IPS-11a (cell line): ENCODE data around the gene EXOC5.
A peak's percentile ranks its signal among the peaks of the same experiment; 100 is the strongest.

ENCODE experiments used
- H3K4me3 ChIP-seq: one replicate; pipeline ENCODE4 v1.5.1; 2013; ENCODE audit warnings: low read depth, low read length, control low read depth

EXOC5 gene, protein sequence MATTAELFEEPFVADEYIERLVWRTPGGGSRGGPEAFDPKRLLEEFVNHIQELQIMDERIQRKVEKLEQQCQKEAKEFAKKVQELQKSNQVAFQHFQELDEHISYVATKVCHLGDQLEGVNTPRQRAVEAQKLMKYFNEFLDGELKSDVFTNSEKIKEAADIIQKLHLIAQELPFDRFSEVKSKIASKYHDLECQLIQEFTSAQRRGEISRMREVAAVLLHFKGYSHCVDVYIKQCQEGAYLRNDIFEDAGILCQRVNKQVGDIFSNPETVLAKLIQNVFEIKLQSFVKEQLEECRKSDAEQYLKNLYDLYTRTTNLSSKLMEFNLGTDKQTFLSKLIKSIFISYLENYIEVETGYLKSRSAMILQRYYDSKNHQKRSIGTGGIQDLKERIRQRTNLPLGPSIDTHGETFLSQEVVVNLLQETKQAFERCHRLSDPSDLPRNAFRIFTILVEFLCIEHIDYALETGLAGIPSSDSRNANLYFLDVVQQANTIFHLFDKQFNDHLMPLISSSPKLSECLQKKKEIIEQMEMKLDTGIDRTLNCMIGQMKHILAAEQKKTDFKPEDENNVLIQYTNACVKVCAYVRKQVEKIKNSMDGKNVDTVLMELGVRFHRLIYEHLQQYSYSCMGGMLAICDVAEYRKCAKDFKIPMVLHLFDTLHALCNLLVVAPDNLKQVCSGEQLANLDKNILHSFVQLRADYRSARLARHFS

DNA sequence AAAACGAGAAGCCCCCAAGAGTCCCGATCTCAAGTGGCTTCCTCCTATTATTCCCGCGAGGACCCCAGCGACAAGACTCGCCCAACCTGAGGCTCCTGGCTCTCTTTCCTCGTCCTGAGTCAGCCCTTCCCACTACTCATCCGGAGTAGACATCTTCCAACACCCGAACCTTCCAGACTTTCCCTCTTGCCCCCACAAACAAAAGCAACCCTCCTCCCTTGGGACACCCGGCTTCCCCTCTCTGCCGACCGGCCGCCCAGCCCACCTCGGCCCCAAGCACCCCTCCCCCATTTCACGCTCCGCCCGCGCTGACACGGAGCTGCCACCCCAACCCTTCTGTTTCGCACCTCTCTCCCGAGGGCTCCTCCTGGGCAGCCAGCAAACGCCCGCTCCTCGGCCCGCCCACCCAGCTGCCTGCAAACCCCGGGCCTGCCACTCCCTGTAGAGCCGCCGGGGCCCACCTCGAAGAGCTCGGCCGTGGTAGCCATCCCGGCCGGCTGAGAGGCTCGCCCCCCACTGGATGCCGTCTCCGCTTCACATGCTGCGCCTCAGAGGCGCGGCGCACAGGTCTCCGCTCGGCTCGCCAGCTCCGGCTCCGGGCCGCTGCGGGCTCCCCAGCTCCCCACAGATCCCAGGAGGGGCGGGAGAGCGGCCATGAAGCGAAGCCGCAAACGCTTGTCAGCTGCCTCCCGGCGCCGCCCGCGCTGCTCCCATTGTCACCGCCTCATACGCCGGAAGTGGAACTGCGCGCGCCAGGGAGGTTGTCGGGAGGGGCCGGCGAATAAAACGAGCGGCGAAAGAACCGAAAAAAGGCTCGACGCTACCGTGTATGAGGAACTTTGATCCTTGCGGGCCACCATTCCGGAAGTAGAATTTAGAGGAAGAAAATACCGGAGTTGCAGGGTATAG is at the start of gene EXOC5, which contains the start of gene AP5M1:
TSS of gene EXOC5 (minus strand) at position 745 of the 909 bp plus-strand sequence. CDS start at position 488, 257 bp downstream.
TSS of gene AP5M1 (plus strand) at position 811 of the 909 bp plus-strand sequence. CDS start 344 bp downstream, outside the sequence.
- peak within 1 kb of the TSS; percentile 79 for H3K4me3 ChIP-seq

- no peak overlapping the region for H3K4me3 ChIP-seq
These were observed 48.6 kb upstream of the EXOC5 start for GRCh38 chr14:57317248-57317833.

GRCh38 chr14:57314396-57315089 is 45.8 kb upstream of the EXOC5 start:
- H3K4me3 ChIP-seq, result no peak overlapping the region

DNA sequence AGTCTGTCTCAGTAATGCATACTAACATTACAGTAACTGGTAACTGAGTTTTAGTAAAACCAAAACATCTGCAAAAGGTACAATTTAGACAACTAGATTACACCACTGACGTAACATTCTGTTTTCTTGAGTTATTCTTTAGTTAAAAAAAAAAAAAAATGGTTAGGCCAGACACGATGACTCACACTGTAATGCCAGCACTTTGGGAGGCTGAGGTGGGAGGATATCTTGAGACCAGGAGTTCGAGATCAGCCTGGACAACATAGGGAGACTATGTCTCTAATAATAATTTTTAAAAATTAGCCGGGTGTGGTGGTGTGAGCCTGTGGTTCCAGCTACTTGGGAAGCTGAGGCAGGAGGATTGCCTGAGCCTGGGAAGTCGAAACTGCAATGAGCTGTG is 34.2 kb upstream of the EXOC5 start:
- H3K4me3 ChIP-seq, result no peak overlapping the region

- no peak overlapping the region for H3K4me3 ChIP-seq
These were observed 30.8 kb upstream of the EXOC5 start for GRCh38 chr14:57299511-57299910.

- no peak overlapping the region for H3K4me3 ChIP-seq
These were observed 29.1 kb upstream of the EXOC5 start for GRCh38 chr14:57297852-57298251.

DNA sequence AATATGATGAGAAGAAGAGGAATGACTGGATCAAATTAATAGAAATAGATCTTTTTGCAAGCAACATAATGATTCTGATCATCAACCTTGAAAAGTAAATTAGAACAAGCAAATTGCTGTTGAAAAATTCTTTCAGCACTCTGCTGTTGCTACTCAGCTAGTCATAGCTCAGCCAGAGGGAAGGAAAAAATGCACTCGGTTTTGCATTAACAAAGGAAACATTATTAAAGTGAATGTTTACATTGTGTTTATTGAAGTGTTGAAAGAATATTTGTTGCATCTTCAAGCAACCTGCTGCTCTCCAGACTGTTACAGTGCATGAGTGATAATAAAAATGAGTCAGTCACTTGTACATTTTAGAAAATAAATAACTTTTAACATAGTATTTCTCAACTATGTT is 26.5 kb upstream of the EXOC5 start:
- no peak overlapping the region for H3K4me3 ChIP-seq

DNA sequence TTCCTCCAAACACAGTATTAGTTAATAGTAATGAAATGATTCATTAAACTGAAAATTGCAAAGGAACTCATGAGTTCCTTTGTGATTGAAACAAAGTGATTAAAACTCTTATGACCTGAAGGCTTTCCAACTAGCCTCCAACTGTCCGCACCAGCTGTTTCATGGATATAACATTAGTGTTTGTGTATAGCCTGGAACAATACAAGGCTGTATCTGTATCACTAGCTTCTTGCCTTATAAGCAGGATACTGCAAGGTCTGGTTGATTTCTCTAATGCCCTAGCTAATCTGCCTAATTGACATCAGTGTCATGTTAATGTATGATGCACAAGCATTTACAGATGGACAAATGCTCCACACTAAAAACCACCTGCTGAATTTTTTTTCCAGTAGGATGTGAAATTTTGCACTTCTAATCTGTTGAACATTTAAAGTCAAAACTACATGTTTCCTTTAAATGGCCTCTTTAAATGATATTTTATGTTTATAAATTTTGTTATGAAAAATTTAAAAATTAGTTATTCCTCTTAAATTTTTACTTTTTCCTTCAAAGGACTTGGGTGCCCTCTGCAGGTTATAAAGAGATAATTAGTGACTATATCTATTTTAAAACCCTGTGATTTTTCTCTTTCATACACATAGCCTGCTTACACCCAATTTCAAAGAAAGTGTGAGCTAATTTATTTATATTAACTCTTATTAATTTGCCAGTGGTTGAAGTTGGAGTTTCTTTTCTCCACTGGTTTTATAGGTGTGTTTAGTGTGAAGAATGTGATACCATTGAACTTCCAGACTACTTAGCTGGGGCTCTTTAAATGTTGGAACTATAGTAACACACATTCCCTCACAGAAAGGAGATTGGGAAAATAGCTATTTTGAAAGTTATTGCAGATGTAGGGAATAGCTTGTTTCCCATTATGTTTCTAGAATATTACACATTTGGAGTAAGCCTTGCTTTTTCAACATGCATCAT is 25.4 kb upstream of the EXOC5 start:
- no peak overlapping the region for H3K4me3 ChIP-seq

DNA sequence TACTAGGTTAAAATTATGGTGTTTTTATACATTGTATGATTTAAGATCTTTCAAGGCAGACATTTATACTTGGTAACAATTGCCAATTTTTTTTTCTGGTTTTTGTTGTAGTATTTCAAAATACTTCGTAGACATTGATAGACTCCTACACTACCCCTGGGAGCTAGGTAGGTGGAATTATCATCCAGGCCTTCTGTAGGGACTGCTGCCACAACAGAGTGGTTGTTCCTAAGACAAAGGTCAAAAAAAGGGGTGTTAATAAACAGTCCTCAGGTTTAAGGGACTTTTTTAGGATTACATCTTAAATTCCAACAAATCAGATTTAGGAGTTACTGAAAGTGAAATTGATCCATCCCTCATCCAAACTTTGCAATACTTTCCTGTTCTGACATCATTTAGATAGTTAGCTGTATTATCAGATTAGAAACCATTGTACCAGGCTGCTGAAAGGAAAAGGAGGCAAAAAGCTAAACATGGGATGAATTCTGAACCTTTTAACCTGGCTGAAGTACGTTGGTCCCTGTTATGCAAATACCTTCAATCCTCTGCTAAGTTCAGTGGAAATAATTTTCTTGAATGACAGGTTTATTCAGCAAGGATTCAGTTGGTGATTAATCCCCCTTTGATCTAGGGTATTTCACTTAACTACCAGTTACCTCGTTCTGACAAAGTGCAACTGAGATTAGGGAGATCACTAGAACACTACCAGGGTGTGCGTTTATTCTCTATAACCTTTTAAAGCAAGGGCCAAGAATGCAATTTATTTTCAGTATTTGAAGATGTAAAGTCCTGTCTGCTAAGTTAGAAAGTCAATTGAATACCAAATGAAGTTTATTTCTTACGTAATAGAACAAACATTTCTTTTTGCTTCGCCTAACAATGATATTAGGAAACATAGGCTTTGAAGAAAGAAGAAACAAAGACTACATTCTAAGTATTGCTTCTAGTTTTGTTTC is 23.3 kb upstream of the EXOC5 start:
- no peak overlapping the region for H3K4me3 ChIP-seq

GRCh38 chr14:57290751-57291150 is 22.0 kb upstream of the EXOC5 start:
- H3K4me3 ChIP-seq, result no peak overlapping the region

DNA sequence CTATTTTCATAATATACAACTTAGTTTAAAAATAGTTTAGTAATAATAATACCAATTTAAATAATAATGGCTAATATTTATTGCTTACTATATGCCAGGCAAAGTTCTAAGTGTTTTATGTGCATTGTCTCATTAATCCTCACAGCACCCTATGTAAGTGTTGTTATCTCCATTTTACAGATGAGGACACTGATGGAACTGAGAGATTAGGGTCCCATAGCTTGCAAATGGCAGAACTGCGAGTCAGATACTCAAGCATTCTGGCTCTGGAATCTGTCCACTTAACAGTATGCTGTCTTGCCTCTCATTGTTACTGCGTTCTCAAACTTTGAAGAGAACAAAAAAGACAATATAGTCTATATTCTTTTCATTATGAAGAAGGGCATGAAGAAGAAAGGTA is 19.0 kb upstream of the EXOC5 start:
- no peak overlapping the region for H3K4me3 ChIP-seq

DNA sequence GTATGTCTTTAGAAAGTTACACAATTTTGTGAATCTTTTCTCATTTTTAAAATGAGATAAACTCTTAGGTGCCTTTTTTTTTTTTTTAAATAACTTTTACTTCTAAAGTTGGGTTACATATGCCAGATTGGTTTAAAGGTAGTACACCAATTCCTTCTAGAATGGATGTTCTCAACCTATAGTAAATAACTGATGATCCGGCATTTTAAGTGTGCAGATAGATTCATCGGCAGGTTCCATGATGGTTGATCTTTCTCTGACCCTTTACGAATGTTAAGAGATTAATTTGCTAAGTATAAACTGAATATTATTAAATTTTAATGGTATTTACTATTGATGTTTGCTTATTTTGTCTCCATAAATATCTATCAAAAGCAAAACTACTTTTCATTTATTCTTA is 8.4 kb upstream of the EXOC5 start:
- H3K4me3 ChIP-seq, result no peak overlapping the region

DNA sequence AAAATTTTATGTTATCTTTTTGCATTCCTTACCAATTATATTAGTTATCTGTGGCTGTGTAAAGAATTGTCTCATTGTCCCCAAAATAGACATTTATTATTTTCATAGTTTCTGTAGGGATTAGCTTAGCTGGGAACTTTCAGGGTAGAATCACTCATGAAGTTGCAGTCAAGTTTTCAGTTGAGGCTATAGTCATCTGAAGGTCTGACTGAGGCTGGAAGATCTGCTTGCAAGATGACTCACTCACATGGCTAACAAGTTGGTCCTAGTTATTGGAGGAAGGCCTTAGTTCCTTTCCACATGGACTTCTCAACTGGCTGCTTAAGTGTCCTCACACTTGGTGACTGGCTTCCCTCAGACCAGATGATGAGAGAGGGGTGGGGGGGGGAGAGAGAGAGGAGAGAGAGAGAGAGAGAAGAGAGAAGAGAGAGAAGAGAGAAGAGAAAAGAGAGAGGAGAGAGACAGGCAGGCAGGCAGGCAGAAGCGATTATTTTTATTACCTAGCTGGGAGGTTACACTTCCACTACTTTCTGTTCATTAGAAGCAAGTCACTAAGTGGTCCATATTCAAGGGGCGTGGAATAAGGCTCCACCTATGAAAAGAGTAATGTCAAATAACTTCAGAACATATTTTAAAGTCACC is 6.4 kb upstream of the EXOC5 start:
- H3K4me3 ChIP-seq, result no peak overlapping the region

- no peak overlapping the region for H3K4me3 ChIP-seq
These were observed 5.8 kb upstream of the EXOC5 start for GRCh38 chr14:57274551-57274950.

- H3K4me3 ChIP-seq, result no peak overlapping the region
These were observed 4.5 kb upstream of the EXOC5 start for GRCh38 chr14:57273236-57273635.

DNA sequence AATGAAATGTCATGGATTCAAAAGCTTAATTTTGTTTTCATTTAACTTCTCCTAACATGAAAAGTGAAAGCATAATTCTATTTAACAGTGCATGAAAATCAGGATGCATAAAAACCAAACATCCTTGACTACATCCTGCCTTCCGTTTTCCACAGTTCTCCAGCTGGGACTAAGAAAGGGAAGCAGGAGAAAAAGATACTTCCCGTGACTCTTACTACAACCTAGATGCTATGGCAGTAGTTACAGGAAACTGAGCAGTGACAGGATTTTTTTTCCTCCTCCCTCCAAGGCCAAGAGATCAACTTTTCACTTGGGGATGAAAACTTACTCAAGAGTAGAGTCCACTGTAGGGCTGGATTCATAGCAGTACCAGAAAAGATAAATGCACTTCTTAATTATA is 2.6 kb downstream of the EXOC5 start:
- H3K4me3 ChIP-seq, result no peak overlapping the region

DNA sequence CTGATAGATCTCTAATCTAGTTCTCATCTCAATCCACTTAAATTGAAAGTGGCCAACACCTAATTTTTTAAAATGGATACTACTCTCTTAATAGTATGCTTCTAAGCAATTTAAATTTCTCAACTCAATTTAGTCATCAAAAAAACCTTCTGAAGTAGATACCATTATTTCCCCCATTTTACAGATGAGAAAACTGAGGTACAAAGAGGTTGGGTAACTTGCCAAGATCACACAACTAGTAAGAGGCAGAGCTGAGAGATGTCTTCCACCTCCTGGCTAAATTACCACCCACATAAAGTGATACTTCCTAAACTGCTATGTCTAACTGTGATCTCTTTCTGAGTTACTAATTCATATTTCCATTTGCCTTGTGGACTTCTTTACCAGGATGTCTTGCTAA is 6.6 kb downstream of the EXOC5 start:
- H3K4me3 ChIP-seq, result no peak overlapping the region
